22Rv1 (cell line): Measurements from ENCODE around the gene RNF130.

ENCODE experiments used
- ZFX ChIP-seq: fragments of 450-650 bp; IDR thresholded peaks from 2 replicates; pipeline ENCODE4 v1.6.1; 2017; ENCODE audit warnings: antibody characterized with exemption, borderline replicate concordance
- TF ChIP-seq, protein P1 (sequence below): fragments of 450-650 bp; IDR thresholded peaks from 2 replicates; pipeline ENCODE4 v1.5.1; 2017; ENCODE audit warnings: mild to moderate bottlenecking

DNA sequence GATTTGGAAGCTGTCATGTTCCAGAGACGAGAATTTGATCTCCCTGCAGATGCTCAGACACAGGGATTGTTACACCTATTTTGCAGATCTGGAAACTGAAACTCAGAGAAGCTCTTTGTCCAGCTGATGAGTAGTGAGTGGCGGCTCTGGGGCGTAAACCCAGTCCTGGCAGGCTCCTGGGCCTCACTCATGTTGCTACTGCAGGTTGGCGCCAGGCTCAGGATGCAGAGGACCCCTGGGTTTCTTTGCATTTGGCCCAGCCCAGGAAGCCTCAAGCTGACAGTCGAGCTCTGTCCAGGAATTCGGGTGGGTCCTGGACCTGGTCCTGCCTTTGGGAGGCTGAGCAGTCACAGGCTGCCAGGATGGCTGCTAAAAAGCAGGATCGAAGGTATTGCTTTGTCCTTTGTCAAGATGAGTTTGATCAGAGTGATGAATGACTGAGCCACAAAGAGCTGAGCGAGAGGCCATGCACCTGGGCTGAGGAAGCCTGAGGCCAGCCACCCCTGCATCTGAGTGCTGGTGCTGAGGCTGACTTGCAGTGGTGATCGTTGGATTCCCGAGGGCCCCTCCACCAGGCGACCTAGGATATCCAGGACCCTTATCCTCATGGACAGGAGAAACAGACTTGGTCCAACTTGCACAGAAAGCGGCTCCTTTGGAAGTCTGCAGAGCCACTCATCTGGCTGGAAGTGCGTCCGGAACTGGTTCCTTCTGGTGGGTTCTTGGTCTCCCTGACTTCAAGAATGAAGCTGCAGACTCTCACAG lies 8.3 kb upstream of the RNF130 start:
- TF ChIP-seq, protein P1, sequence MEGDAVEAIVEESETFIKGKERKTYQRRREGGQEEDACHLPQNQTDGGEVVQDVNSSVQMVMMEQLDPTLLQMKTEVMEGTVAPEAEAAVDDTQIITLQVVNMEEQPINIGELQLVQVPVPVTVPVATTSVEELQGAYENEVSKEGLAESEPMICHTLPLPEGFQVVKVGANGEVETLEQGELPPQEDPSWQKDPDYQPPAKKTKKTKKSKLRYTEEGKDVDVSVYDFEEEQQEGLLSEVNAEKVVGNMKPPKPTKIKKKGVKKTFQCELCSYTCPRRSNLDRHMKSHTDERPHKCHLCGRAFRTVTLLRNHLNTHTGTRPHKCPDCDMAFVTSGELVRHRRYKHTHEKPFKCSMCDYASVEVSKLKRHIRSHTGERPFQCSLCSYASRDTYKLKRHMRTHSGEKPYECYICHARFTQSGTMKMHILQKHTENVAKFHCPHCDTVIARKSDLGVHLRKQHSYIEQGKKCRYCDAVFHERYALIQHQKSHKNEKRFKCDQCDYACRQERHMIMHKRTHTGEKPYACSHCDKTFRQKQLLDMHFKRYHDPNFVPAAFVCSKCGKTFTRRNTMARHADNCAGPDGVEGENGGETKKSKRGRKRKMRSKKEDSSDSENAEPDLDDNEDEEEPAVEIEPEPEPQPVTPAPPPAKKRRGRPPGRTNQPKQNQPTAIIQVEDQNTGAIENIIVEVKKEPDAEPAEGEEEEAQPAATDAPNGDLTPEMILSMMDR = no peak
- no peak for TF ChIP-seq ZFX
